GM12878 (cell line): Measurements from ENCODE around the gene ADAP1. TPM values are rescaled to one million over a fixed set of nuclear protein-coding genes. Genes with fewer than 3 reads are reported as not detected.

Experiments used
- ATAC-seq: fragments of 200-7000 bp; cut with Tn5 transposase; 3 replicates; pipeline ENCODE4 v1.9.1; 2020; ENCODE audit warnings: mild to moderate bottlenecking, moderate library complexity
- BruUV-seq: library from RNA; stranded (reverse); fragments of 400-500 nt; replicated peaks from 2 replicates; lab custom pipeline; 2021; lab: Mats Ljungman, UMichigan
- CTCF ChIA-PET: fragments of 300-600 bp; sonication (Branson Sonifier 250); formaldehyde crosslinking; extraction: SDS; loops from one replicate; lab custom pipeline; 2021; ENCODE audit warnings: inconsistent platforms; lab: Yijun Ruan, JAX
- POLR2A ChIA-PET: fragments of 350-600 bp; formaldehyde crosslinking; extraction: SDS; loops from one replicate; lab custom pipeline; 2021; ENCODE audit warnings: inconsistent platforms; lab: Charles Lee
- RAD21 ChIA-PET: fragments of 300-600 bp; sonication (Branson Sonifier 250); formaldehyde crosslinking; loops from one replicate; lab custom pipeline; 2023; ENCODE audit warnings: antibody characterized with exemption; ENCODE audit not compliant: unreplicated experiment; lab: Charles Lee
- SMC1A ChIA-PET: fragments of 300-600 bp; sonication (Branson Sonifier 250); formaldehyde crosslinking; loops from one replicate; lab custom pipeline; 2023; ENCODE audit not compliant: unreplicated experiment, uncharacterized antibody; lab: Charles Lee
- DNase-seq: peaks from one replicate; pipeline ENCODE4 v3.0.0-alpha.2; 2011; ENCODE audit warnings: low read depth, low spot score
- FAIRE-seq: peaks from 3 replicates; lab custom pipeline; 2011; peaks lifted over from hg19 to GRCh38; lab: Jason Lieb, UNC
- H2AFZ ChIP-seq: 2 replicates; pipeline ENCODE4 v1.6.0; 2011; ENCODE audit warnings: low read depth, low read length, control low read depth; ENCODE audit not compliant: control insufficient read depth
- H3K27ac ChIP-seq: 2 replicates; pipeline ENCODE4 v1.5.1; 2011; ENCODE audit warnings: control low read depth; ENCODE audit not compliant: control insufficient read depth, insufficient read depth
- H3K27me3 ChIP-seq, 2 experiments: replicated peaks in 1 of 2; 2 replicates each; pipeline versions ENCODE4 v1.6.0 to v1.6.1; 2011; ENCODE audit warnings: low read length in 1 of 2; ENCODE audit not compliant: control insufficient read depth in 2 of 2, insufficient read depth in 2 of 2
- H3K36me3 ChIP-seq, 2 experiments: 2 replicates each; pipeline ENCODE4 v1.5.1; 2011; ENCODE audit warnings: low read length in 1 of 2; ENCODE audit not compliant: control insufficient read depth in 2 of 2, insufficient read depth in 2 of 2
- H3K4me1 ChIP-seq: 2 replicates; pipeline ENCODE4 v1.6.1; 2011; ENCODE audit warnings: mild to moderate bottlenecking, low read length, moderate library complexity, mixed read lengths; ENCODE audit not compliant: control insufficient read depth, insufficient read depth
- H3K4me2 ChIP-seq: 2 replicates; pipeline ENCODE4 v1.6.0; 2011; ENCODE audit warnings: control low read depth; ENCODE audit not compliant: control insufficient read depth, insufficient read depth
- H3K4me3 ChIP-seq: fragments of 200-600 bp; sonication (generic); 2 replicates; pipeline ENCODE4 v1.5.1; 2016
- H3K79me2 ChIP-seq: 2 replicates; pipeline ENCODE4 v1.6.0; 2011; ENCODE audit warnings: low read length; ENCODE audit not compliant: control insufficient read depth, insufficient read depth
- H3K9ac ChIP-seq: 2 replicates; pipeline ENCODE4 v1.8.0; 2011; ENCODE audit warnings: low read length, control low read depth, mixed read lengths; ENCODE audit not compliant: control insufficient read depth, insufficient read depth
- H3K9me3 ChIP-seq: replicated peaks from 3 replicates; pipeline ENCODE4 v1.5.1; 2011; ENCODE audit warnings: mild to moderate bottlenecking, low read length; ENCODE audit not compliant: control insufficient read depth, insufficient read depth
- H4K20me1 ChIP-seq: 2 replicates; pipeline ENCODE4 v1.6.0; 2011; ENCODE audit not compliant: control insufficient read depth, insufficient read depth
- CREB1 ChIP-seq: IDR thresholded peaks from 2 replicates; pipeline ENCODE4 v1.6.1; 2012; ENCODE audit warnings: low read depth, mild to moderate bottlenecking, inconsistent platforms
- CUX1 ChIP-seq: IDR thresholded peaks from 2 replicates; pipeline ENCODE4 v1.6.1; 2012; ENCODE audit warnings: improper control_type of control experiment, low read depth, low read length; ENCODE audit not compliant: insufficient replicate concordance
- E2F4 ChIP-seq: IDR thresholded peaks from 2 replicates; pipeline ENCODE4 v1.6.1; 2012; ENCODE audit warnings: low read depth, low read length, improper control_type of control experiment
- EGR1 ChIP-seq, 2 experiments: IDR thresholded peaks; 1 replicate in 1 of 2; 2 replicates in 1 of 2; pipeline ENCODE4 v1.6.1; 2011 to 2012; ENCODE audit warnings: low read depth in 2 of 2, low read length in 2 of 2, borderline replicate concordance in 1 of 2, mild to moderate bottlenecking in 1 of 2, moderate library complexity in 1 of 2
- FOXM1 ChIP-seq: IDR thresholded peaks from 2 replicates; pipeline ENCODE4 v1.6.1; 2012; ENCODE audit warnings: low read depth, mild to moderate bottlenecking, inconsistent platforms, low read length, moderate library complexity
- JUND ChIP-seq: IDR thresholded peaks from 2 replicates; pipeline ENCODE4 v1.6.1; 2012; ENCODE audit warnings: low read depth, mild to moderate bottlenecking, low read length, improper control_type of control experiment, moderate library complexity
- YY1 ChIP-seq: IDR thresholded peaks from 2 replicates; pipeline ENCODE4 v1.6.1; 2011; ENCODE audit warnings: low read depth, mild to moderate bottlenecking, low read length
- ZNF622 ChIP-seq: fragments of 450-650 bp; IDR thresholded peaks from 2 replicates; pipeline ENCODE4 v1.6.1; 2017; ENCODE audit warnings: mild to moderate bottlenecking, inconsistent platforms
- ZZZ3 ChIP-seq: IDR thresholded peaks from 2 replicates; pipeline ENCODE4 v1.6.1; 2011; ENCODE audit warnings: low read depth; ENCODE audit not compliant: control insufficient read depth, insufficient read length
- WGBS: methylation state at CpG from one replicate; pipeline ENCODE4 v1.1.6; 2016; ENCODE audit warnings: low lambda C conversion rate; ENCODE audit not compliant: insufficient replicate concordance, insufficient coverage; ENCODE audit errors: missing lambda C conversion rate; 5-methylcytosine and 5-hydroxymethylcytosine counted together
- in situ Hi-C: fragments of 300-500 bp; cut with MboI; formaldehyde crosslinking; loops from 9 replicates; pipeline ENCODE4 v1.14.3; 2018; ENCODE audit warnings: mixed read lengths
- intact Hi-C: fragments of 100-400 bp; cut with micrococcal nuclease; formaldehyde crosslinking; loops from one replicate; pipeline ENCODE4 v1.14.2; 2022; ENCODE audit not compliant: unreplicated experiment
- polyA plus RNA-seq, 11 experiments: library from polyadenylated mRNA; depleted of rRNA in 4 of 11; unstranded in 6 of 11; stranded (reverse) in 5 of 11; fragments of >200 nt; fragmentation: Nextera tagmentation in 4 of 11; fragmentation: Illumina TruSeq in 1 of 11; extraction: Ambion mirVana in 4 of 11; extraction: Trizol in 1 of 11; gene quantifications; 1 replicate in 1 of 11; 2 replicates in 10 of 11; pipeline versions ENCODE4 v1.2.1 to v1.2.3, GENCODE V29; 2011 to 2016; ENCODE audit warnings: inconsistent platforms in 2 of 11, missing spikeins in 2 of 11, low read depth in 1 of 11
- total RNA-seq, 4 experiments: library from RNA; depleted of rRNA in 3 of 4; stranded (reverse); fragments of >200 nt in 3 of 4; fragmentation: Illumina TruSeq in 1 of 4; extraction: Trizol in 1 of 4; gene quantifications; 2 replicates each; pipeline versions ENCODE4 v1.2.1 to v1.2.3, GENCODE V29; 2013 to 2021

ADAP1 gene
- total and polyA plus RNA-seq, 10 of the 15 experiments (the other 5 are each of a cell fraction or from before 2014, with no cell fraction given) = 0.22 to 44.2 (median 22.0) TPM; not detected in 1

DNA sequence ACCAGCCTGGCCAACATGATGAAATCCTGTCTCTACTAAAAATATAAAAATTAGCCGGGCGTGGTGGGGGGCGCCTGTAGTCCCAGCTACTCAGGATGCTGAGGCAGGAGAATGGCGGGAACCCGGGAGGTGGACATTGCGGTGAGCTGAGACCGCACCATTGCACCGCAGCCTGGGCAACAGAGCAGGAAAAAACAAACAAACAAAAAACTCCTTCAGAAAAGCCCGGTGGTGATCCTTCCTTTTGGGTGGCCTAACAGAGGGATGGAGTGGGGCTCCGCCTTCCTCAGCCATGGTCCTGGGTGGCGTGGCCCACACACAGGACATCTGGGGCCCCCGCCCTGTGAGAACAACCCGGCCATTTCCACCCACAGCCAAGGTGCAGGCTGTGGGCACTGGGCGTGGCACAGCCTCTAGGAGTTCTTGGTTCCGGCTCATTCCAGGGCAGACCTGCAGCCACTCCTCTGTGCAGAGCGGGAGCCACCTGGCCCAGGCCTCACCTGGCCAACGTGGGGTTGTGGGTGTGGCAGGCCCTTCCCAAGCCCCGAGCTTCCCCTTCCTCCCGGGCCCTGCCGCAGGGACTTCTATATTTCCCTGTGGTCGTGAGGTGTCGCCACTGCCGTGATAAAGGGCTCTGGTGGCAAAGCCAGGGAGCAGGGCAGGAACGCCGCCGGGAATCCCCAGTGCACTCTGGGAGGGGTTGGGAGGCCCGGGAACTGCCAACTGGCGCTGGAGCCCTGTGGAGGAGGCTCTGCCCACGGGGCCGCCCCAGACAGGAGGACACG lies 40.6 kb downstream of the ADAP1 start (continued):
- TF ChIP-seq E2F4 (no peak), JUND (no peak), EGR1 (IDR thresholded peaks at IDR 0.05; ENCODE audit: borderline replicate concordance in 1 of 2, low read depth in 2 of 2, low read length in 2 of 2) (no peak), YY1 (no peak), FOXM1 (no peak)

- Histone ChIP-seq H3K9ac (no peak overlapping the region), H3K27me3 (no peaks in the 10 kb centered on the region), H3K36me3 (peaks cover 0 to 3% of the 10 kb centered on the region in 2 experiments; a peak in 2 of 4 replicates), H2AFZ (no peak overlapping the region), H3K4me3 (no peak overlapping the region), H4K20me1 (no peaks in the 10 kb centered on the region), H3K27ac (no peak overlapping the region), H3K9me3 (no peaks in the 10 kb centered on the region)
- SMC1A ChIA-PET = interaction anchor here (1.4 kb wide), 1 partner anchor 62 kb away, joined by 4 read pairs; no protein-coding TSS in a partner anchor
- no TSS peak for BruUV-seq
- FAIRE-seq (no peak), DNase-seq (no peak), ATAC-seq (no peak)
- intact Hi-C loops = no loop called here
- CTCF ChIA-PET = interaction anchor here (1.0 kb wide), 1 partner anchor 66 kb away, joined by 3 read pairs; no protein-coding TSS in a partner anchor
- TF ChIP-seq CUX1 = no peak
- no peak for TF ChIP-seq ZNF622
- TF ChIP-seq CREB1 = no peak
- no peak for TF ChIP-seq ZZZ3
- TF ChIP-seq, all 136 proteins: peak for 0
- 86% methylated on average over 35 of the region's 41 CpGs for WGBS
- in situ Hi-C loops = no loop called here
- Histone ChIP-seq H3K4me1 (peaks cover 16% of the 10 kb centered on the region), H3K79me2 (no peaks in the 10 kb centered on the region; the same call in none of the 2 replicates), H3K4me2 (no peak overlapping the region)
- ChIA-PET RAD21 (interaction anchor here (0.7 kb wide), 1 partner anchor 77 kb away, joined by 3 read pairs; no protein-coding TSS in a partner anchor), POLR2A (no interaction called here)
Measured at GRCh38 chr7:911791-912480, 42.5 kb downstream of the ADAP1 start.
